Glomerular endothelial cell (primary cell): ENCODE results near the gene KAZN. TPM values are rescaled to one million over a fixed set of nuclear protein-coding genes. Genes with fewer than 3 reads are reported as not detected.
A peak's percentile ranks its signal among the peaks of the same experiment; 100 is the strongest.

Source experiments
- DNase-seq: peaks from one replicate; pipeline ENCODE4 v3.0.0-alpha.2; 2011; ENCODE audit warnings: low read depth, low spot score; ENCODE audit errors: extremely low read depth
- total RNA-seq: library from RNA; depleted of rRNA; stranded (reverse); fragments of >200 nt; gene quantifications from 2 replicates; pipeline ENCODE4 v1.2.3, GENCODE V29; 2015

Gene KAZN
- total RNA-seq, 1 donor from 2014 or later, result 6.9 TPM

DNA sequence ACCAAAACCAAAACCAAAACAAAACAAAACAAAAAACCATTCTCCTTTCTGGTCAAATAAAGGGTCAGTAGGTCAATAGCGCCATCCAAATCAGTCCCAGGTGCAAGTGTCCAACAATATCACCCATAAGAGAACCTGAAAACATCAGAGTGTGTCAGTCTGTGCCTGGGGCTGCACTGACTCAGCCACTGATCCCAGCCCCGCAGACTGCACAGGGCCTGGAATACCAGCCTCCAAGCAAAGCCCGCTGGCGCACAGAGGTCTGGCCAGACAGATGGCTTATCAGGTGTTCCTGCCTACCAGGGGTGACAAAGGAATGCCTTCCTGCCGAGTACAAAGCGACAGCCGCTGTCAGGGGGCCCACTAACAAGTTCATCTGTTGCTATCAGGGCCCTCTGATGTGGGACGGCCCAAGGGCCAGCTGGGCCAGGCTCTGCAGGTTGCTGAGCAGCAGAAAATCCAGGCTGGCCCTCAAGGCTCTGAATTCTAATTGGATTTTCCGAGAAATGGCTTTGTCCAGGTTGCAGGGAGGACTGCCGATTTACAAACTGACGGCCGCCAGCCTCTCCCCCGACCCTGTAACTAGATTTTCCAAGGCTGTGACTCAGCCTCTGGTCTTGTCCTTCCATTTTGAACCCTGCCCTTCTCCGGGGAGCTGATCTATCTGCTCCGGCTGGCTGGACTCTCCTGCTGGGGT lies 541.3 kb downstream of the KAZN start:
- no peak for DNase-seq

DNA sequence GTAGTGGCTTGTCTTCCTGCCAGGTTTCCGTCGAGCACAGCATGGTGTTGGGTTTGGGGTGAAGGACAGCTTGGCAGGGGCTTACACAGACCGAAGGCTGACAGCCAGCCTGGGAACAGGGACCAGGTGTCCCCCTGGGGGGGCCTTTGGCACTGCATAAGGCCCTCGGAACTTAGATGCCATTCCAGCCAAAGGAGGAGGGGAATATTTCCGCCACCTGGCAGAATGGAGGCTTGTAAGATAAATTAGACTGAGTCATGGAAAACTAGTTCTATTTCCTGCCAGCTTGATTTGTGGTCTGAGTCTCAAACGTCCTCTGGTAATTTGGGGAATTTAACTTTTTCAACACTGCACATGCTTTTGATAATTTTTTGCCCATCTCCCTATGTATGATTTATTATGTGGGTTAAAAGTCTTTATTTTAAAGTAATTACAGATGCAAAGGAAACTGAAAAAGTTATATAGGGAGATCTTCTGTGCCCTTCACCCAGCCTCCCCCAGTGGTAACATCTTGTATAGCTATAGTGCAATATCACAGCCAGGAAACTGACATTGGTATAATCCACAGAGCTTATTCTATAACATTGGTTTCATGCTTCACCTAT lies 543.6 kb downstream of the KAZN start:
- no peak for DNase-seq

DNA sequence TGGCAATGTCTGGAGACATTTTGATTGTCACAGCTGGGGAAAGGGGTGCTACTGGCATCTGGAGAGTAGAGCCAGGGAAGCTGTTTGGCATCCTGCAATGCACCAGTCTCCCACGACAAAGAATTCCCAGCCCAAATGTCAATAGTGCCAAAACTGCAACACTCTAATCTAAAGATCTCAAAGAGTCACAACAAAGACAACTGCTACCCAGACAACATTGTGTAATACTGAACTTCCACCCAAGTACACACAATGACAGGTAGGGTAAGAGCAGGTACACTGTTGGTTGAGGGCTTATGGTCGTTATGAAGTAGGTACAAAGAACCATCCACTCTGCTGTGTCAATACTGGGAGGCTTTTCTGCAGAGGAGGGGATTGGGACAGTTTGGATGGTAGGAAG lies 546.8 kb downstream of the KAZN start:
- no peak for DNase-seq

DNA sequence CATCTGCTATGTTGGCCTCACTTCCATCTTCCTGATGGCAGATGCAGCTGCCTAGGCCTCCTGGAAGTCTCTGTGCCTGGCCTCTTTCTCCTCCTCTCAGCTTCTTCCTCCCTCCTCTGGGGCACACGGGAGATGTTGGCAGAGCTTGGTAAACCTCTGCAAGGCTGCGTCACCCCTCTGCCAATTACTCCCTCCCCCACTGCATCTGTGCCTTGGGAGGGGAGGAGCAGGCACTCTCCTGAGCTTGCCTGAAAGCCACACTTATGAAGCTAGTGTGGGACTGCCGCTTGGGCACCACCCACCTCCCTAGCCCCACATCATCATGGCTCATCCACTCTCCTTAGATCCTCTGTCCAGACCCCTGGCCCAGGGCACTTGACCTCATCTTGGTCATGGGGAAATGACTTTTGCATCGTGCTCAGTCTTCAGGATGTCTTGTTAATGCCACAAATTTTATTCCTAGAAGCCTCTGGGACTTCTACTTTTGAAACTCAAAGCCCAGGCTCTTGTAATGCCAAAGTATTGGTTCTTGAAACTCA lies 547.7 kb downstream of the KAZN start:
- no peak for DNase-seq

DNA sequence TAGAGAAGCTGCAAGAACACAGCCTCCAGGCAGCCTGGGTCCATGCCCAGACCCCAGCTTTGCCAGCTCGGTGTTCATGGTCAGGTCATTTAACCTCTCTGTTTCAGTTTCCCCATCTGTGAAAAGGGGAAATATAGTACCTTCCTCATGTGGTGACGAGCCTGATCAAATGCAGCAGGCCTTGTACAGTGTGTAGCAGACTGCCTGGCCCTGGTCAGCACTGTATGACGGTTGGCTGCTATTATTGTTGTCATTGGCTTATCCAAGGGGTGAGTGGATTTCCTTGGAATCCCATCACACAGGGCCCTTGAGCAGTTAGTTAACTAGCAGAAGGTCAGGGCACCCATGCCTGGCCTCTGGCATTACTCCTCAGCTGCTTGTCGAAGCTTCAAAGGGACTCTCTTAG lies 548.5 kb downstream of the KAZN start:
- DNase-seq, result no peak

DNA sequence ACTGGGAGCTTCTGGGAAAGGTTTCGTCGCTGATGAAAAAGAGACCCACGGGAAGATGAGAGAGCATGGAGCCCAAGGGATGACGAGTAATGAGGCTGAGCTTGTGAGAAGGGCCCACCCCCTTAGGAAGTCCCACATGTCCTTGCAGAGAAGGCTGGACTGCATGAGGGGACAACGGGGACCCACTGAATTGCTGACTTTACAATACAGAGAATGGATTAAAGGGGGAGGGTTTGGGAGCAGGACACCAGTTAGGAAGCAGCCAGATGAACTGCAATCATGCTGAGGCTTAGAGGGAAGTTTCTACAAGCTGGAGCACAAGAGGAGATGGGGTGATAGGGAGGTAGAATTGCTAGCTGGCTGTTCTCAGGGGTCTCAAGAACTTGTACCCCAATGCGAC lies 549.5 kb downstream of the KAZN start:
- DNase-seq, result no peak

DNA sequence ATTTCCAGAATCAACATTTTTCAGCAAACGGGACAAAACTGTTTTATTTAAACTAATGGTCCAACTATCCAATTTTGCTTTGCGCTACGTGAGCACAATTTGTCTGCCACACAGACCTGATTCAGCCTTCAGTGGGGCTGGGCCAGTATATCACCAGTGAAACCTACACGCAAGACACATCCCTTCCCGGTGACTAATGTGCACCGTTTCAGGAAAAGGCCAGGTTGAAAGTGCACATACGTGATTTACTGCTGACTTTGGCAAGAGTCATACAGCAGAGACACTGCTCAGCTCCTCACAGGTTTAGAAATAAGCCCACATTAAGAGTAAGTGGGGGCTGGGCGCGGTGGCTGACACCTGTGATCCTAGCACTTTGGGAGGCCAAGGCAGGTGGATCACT lies 550.0 kb downstream of the KAZN start:
- DNase-seq, result no peak

DNA sequence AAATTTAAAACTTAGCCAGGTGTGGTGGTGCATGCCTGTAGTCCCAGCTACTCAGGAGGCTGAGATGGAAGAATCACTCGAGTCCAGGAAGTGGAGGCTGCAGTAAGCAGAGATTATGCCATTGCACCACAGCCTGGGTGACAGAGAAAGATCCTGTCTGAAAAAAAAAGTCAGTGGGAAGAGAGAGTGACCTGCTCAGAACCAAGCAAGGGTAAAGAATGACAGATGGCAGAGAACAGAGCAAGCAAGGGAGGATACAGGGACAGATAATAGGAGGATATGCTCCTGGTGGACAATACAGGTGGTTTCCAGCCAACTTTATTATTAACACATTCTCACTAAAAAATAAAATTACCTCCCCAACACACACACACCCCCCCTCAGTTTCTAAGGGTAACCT lies 550.5 kb downstream of the KAZN start:
- no peak for DNase-seq

DNA sequence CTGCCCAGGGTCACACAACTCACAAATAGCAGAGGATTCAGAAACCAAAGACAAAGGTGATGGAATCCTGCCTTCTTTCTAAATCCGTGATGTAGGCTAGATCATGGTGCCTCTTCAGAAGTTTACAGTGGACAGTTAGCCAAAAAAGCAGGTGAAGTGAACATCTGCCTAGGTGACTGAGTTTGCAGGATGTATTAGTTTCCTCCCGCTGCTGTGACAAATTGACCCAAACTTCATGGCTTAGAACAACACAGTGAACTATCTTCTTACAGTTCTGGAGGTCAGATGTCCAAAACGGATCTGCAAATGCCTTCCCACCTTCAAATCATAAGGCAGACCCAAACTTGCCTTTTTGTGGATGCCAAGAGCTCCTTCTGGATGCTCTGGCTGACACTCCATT lies 551.9 kb downstream of the KAZN start:
- DNase-seq, result no peak

DNA sequence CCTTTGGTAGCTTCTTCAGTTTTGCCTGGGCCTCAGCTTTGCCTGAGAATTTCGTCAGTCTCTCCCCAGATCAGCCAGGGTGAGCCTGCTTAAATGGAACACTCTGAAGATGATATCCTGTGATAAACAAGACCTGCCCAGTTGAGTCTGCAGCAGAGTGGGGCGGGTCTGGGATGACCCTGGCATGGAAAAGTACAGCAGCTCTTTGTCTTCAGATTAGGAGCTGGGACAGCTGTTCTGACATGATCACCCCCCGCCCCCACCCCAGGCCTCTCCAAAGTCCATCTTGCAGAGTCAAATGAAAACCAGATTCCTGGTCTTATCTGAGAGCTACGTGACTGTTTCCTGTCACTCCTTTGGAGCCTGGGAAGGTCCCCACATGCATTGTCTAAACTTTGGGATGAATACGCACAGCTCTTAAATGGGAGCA lies 552.9 kb downstream of the KAZN start:
- no peak for DNase-seq

DNA sequence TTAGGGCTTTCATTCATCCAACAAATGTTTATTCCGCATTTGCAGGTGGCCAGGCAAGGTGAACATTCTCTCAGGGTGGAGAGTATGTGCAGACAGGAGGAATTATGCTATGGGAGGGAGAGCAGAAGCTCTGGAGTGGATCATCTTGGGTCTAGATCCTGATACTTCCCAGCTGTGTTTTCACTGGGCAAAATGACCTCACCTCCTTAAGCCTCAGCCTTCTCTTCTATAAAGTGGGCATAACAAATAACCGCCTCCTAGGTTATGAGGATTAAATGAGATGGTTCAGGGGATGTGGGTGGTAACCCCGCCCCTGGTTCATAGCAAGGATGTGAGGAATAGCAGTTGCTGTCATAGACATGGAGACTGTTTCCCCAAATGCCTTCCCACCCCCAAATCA lies 553.4 kb downstream of the KAZN start:
- DNase-seq, result no peak

DNA sequence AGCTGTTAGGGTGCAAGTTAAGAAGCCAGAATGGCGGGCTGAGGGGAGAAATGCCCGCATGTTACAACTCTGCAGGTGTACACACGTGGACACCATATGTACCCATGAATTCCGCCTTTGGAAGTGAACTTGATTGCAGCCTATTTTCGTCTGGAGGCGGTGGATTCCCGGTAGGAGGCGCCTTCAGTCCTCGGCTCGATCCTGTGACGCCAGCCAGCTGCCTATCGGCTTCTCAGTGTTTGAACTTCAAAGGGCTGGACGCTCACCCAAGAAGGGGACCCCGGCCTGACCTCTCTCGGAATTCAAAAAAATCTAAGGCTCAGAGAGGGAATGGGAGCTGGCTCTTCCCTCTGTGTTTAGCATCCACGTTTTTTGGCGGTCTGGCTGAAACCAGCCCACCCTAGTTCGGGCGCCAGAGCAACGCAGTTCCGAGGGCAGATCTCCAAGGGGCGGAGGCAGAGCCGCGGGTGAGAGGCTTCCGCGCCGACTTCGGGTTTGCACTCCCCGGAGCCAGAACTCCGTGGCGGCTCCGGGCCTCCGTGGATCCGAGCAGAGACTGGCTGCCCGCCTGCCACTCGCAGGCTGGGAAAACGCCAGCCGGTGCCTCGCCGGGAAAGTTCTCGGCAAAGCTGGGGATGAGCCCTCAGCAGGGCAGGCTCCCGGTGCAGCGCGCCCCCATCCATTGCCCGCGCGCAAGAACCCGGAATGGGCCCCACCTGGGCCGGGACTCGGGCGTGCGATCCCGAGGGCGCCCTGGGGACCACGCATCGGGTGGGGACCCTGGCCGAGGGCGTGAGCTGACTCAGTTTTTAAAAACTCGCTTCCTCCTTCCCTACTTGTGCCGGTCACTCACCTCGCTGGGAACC lies 554.1 kb downstream of the KAZN start:
- DNase-seq, result peak; percentile 56

DNA sequence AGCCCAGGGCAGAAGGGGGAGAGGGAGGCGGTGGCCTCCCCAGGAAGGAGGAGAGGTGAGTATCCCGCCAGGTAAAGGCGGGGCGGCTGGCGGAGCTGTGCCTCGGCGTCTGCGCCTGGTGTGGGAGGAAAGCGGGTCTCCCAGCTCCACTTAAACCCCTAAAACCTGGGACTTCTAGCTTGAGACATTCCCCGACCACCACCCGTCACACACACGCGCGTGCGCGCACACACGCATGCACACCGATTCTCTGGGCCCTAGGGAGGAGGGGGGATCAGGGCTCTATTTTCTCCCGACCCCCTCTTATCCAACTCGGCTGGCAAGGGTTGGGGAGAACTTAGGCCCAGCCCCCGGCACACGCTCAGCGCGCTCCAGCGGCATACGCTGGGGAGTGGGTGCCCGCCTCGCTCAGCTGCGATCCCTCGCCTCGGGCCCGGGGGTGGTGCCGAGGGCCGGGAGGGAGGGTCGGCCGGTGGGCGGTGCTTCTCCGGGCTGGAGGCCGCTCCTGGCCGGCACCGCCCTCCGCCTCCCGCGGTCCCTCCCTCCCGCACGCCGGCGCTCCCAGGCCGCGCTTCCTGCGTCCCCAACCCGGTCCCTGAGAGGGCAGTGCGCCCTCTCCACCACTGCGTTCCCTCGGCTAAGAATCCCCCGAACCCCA lies 554.8 kb downstream of the KAZN start, which contains the start of gene TMEM51:
TSS of gene TMEM51 (plus strand) at position 564 of the 658 bp plus-strand sequence. CDS start 61,341 bp downstream, outside the sequence.
- DNase-seq, result no peak

DNA sequence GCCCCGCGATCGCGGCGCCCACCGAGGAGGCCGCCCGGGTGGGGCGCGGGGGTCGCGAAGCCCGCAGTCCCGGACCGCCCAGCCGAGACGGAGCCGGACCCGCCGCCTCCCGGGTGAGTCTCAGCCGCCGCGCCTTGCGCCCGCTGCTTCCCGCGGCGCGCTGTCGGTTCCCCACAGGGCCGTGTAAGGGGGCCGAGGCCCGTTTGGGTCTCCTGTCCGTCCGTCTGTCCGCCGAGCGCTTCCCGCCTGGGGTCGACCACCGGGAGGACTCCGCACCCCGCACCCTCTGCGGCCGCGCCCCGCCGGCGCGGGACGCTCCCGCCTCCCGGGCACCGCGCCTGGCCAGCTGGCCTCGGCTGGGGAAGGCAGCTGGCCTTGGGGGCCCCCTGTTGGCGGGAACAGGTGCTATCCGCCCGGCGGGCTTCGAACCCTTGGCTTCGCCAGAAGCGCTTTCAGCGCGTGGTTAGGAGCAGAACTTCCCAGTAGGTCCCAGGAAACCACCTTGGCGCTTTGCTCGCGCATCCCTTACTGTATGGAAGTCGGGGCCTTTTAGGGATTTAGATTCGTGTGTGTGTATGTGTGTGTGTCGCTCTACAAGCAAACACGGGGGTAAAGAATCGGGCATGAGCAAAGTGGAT lies 555.5 kb downstream of the KAZN start:
- DNase-seq, result no peak

DNA sequence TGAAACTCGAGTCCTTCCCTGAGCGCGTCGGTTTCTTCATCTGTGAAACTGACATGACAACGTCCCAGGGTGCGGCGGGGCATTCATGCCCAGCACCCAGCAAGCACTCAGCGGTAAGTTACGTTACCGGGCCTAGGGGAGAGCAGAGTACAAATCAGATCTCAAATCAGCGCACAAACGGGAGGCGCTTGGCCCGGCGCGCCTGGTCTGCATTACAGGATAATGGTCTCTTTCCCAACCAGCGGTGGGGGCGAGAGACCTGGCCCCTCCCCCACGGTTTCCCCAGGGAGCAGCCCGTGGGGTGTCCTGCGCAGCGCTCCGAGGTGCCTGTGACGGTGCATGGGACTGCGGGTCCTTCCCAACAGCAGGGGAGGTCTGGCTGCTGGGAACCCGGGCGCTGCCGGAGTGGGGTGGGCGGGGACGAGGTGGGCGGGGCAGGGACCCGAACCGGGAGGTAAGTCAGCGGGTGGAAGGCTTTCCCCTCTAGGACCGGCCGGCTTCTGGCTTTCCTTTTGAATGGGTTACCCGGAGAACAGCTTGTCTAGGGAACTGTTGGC lies 556.1 kb downstream of the KAZN start:
- no peak for DNase-seq

DNA sequence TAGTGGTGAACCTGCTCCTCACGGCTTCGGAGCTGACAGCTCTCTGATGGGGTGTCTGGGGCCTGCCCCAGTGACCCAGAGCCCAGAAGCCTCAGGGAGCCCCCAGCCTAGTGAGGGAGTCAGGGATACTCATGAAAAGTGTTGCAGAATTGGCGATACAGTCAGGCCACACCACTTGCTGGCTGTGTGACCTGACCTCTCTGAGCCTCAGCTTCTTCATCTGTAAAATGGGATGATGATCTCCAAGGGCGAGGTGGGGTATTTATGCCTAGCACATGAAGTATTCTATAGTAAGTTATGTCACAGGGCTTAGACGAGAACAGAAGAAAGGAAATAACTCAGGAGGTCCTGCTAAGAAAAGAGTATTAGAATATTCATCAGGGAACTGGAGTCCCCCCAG lies 556.7 kb downstream of the KAZN start:
- DNase-seq, result no peak

DNA sequence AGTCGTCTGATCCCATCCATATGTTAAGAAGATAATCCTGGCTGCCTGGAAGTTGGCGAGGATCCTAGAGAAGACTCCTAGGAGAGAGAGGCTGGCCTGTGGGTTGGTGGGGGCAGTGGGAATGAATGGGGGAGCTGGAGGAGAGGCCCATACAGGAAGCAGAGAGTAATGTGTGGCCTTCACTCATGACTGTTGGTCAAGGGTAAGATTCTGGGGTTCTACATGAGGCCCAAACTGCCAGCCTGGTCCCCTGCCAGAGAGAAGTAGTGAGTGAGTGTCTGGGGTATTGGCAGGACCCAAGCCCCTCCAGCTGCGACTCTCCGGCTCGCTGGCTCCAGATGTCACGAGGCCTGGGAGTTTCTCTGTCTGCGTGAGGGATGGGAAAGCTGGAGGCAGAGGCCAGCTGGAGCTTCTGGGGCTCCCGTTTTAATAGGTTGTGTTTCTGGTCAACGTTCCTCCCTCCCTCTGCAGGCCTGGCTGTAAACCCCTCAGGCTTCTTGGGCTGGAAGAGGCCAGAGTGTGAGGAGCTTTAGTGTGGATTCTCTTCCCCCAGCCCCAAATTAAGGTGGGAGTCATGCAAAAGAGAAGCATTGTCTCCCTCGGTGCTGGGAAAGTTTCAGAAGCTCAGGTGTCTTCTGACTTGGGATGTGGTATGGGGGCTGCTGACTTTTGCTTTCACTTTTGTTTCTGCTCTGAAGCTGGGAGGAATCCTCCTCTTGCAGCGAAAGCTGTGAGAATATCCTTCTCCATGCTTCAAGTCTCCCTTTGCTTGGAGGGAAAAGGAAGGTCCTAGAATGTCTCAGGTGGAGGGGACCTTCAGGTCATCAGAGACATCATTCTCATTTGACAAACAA lies 557.6 kb downstream of the KAZN start:
- DNase-seq, result no peak

DNA sequence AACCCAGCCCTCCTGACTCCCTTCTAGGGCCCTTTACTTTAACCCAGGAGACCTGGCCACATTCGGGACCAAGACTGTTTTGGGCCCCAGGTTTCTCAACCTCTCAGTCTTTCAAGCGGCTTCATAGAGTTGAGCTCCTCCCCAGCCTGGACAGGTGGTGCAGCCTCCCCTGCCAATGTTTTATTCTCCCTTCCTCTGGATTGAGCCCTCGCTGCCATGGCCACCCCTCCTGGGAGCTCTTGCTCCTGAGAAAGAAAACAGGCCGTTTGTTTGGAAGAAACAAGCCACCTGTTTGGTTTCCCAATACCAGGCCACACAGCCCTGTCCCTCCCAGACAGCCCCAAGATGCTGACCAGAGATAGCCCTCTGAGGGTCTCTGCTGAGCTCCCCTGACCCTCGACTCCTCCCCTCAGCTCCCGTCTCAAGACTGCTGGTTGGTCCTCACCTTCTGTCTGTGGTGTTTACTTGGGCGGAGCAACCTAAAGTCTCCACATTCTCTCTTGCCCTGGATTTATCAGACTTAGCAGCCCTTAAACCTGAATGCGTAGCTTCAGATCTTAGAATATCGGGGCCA lies 558.4 kb downstream of the KAZN start:
- no peak for DNase-seq
